WTC11 (cell line): ENCODE data around the gene HEPACAM. TPM values are rescaled to one million over a fixed set of nuclear protein-coding genes. Genes with fewer than 3 reads are reported as not detected.

Source experiments
- ATAC-seq: fragments of 200-7000 bp; cut with Tn5 transposase; 2 replicates; pipeline ENCODE4 v1.10.0; 2021; ENCODE audit warnings: mild to moderate bottlenecking, moderate library complexity
- CTCF ChIA-PET: fragments of 300-600 bp; sonication (Branson Sonifier 250); formaldehyde crosslinking; loops from one replicate; lab custom pipeline; 2021; ENCODE audit warnings: antibody characterized with exemption; lab: Charles Lee
- POLR2A ChIA-PET: fragments of 350-600 bp; sonication (Branson Sonifier 250); formaldehyde crosslinking; loops from one replicate; lab custom pipeline; 2021; ENCODE audit warnings: antibody characterized with exemption; lab: Charles Lee
- DNase-seq: peaks from one replicate; pipeline ENCODE4 v3.0.0; 2021; ENCODE audit warnings: low spot score
- H3K27ac Mint-ChIP-seq: 2 replicates; pipeline ENCODE4 v1.8.0; 2021; ENCODE audit warnings: mixed read lengths
- H3K27me3 Mint-ChIP-seq: 2 replicates; pipeline ENCODE4 v1.8.0; 2021; ENCODE audit warnings: low read depth, mild to moderate bottlenecking, moderate library complexity, mixed read lengths
- H3K36me3 Mint-ChIP-seq: 2 replicates; pipeline ENCODE4 v1.8.0; 2021; ENCODE audit warnings: mixed read lengths
- H3K4me1 Mint-ChIP-seq: 2 replicates; pipeline ENCODE4 v1.8.0; 2022; ENCODE audit warnings: mixed read lengths
- H3K4me3 Mint-ChIP-seq: 2 replicates; pipeline ENCODE4 v1.8.0; 2021; ENCODE audit warnings: mild to moderate bottlenecking, moderate library complexity, mixed read lengths
- H3K9me3 Mint-ChIP-seq: 2 replicates; pipeline ENCODE4 v1.8.0; 2021; ENCODE audit warnings: mixed read lengths
- AFF4 ChIP-seq: sonication (generic); formaldehyde crosslinking; IDR thresholded peaks from 2 replicates; pipeline ENCODE4 v1.8.1; 2023; ENCODE audit warnings: mild to moderate bottlenecking, missing genetic modification reagents, borderline replicate concordance
- CTCF ChIP-seq: fragments of 200-600 bp; IDR thresholded peaks from 2 replicates; pipeline ENCODE4 v1.8.0; 2022; ENCODE audit warnings: antibody characterized with exemption
- IRF2 ChIP-seq: sonication (generic); formaldehyde crosslinking; IDR thresholded peaks from 2 replicates; pipeline ENCODE4 v1.8.0; 2022; ENCODE audit warnings: low read depth, missing genetic modification reagents, borderline replicate concordance
- MAX ChIP-seq: sonication (generic); formaldehyde crosslinking; IDR thresholded peaks from 2 replicates; pipeline ENCODE4 v1.8.0; 2022; ENCODE audit warnings: mild to moderate bottlenecking, missing genetic modification reagents
- NFYB ChIP-seq: sonication (generic); formaldehyde crosslinking; conservative IDR thresholded peaks from 2 replicates; pipeline ENCODE4 v1.8.0; 2022; ENCODE audit warnings: low read depth, missing genetic modification reagents
- STAT6 ChIP-seq: sonication (generic); formaldehyde crosslinking; conservative IDR thresholded peaks from 2 replicates; pipeline ENCODE4 v1.8.1; 2023; ENCODE audit warnings: mild to moderate bottlenecking, low read depth, missing genetic modification reagents, moderate library complexity
- TCF7 ChIP-seq: sonication (generic); formaldehyde crosslinking; IDR thresholded peaks from 2 replicates; pipeline ENCODE4 v1.8.0; 2022; ENCODE audit warnings: mild to moderate bottlenecking, low read depth, missing genetic modification reagents, moderate library complexity
- ZNF263 ChIP-seq: sonication (generic); formaldehyde crosslinking; IDR thresholded peaks from 2 replicates; pipeline ENCODE4 v1.8.1; 2022; ENCODE audit warnings: low read depth, mild to moderate bottlenecking, moderate library complexity, missing genetic modification reagents
- ZNF512 ChIP-seq: sonication (generic); formaldehyde crosslinking; IDR thresholded peaks from 2 replicates; pipeline ENCODE4 v1.8.1; 2022; ENCODE audit warnings: missing genetic modification reagents, borderline replicate concordance
- total RNA-seq: library from RNA; stranded (reverse); gene quantifications from 3 replicates; pipeline ENCODE4 v1.2.3, GENCODE V29; 2021

The HEPACAM gene
- total RNA-seq, 1 experiment from 2014 or later, result not detected

- TF ChIP-seq STAT6 (CRISPR knock-in tag), result no peak
- no peak for TF ChIP-seq CTCF
- TF ChIP-seq IRF2, result no peak
- no peak for TF ChIP-seq MAX (CRISPR knock-in tag)
- TF ChIP-seq, all 79 proteins: peak for 0
Observed at GRCh38 chr11:124928942-124929665, 6.7 kb downstream of the HEPACAM start (continued).

GRCh38 chr11:124923296-124923695, 12.6 kb downstream of the HEPACAM start:
- DNase-seq (no peak), ATAC-seq (no peak)
- Mint-ChIP-seq H3K4me1 (no peaks in the 10 kb centered on the region), H3K27ac (no peak overlapping the region), H3K36me3 (no peaks in the 10 kb centered on the region; the same call in 1 of the 2 replicates), H3K27me3 (peaks cover 80% of the 10 kb centered on the region), H3K9me3 (no peaks in the 10 kb centered on the region), H3K4me3 (no peak overlapping the region)
- ChIA-PET CTCF (interaction anchor here (1.4 kb wide), 1 partner anchor 58 kb away, joined by 3 read pairs; the partner anchor contains the start of gene ROBO3), POLR2A (no interaction called here)
- no peak for TF ChIP-seq ZNF263
- no peak for TF ChIP-seq AFF4 (CRISPR knock-in tag)
- TF ChIP-seq ZNF512 (CRISPR knock-in tag), result no peak
- no peak for TF ChIP-seq NFYB

GRCh38 chr11:124922831-124923230, 13.0 kb downstream of the HEPACAM start:
- Mint-ChIP-seq H3K9me3 (no peaks in the 10 kb centered on the region), H3K4me3 (no peak overlapping the region), H3K27me3 (peaks cover 81% of the 10 kb centered on the region), H3K27ac (no peak overlapping the region), H3K4me1 (no peaks in the 10 kb centered on the region), H3K36me3 (no peaks in the 10 kb centered on the region; the same call in 1 of the 2 replicates)
- ATAC-seq (no peak), DNase-seq (no peak)
- no peak for TF ChIP-seq TCF7 (CRISPR knock-in tag)
- POLR2A ChIA-PET, result no interaction called here
- CTCF ChIA-PET, result interaction anchor here (1.4 to 2.3 kb wide), 2 partner anchors 47 to 57 kb away, joined by 3 to 12 read pairs; partner anchors contain the start of gene ROBO3
